ENCODE results near the gene EPGN. TPM values are rescaled to one million over a fixed set of nuclear protein-coding genes. Genes with fewer than 3 reads are reported as not detected.

Gene EPGN
- not detected for total RNA-seq

GRCh38 chr4:74308215-74308614 is at the start of gene EPGN:
Gene EPGN, plus strand, starts transcription at chr4:74308470. Its CDS starts 64 bp downstream, at chr4:74308534.
- ATAC-seq = no peak
- Mint-ChIP-seq H3K27ac (no peak within 1 kb of the TSS), H3K4me1 (ENCODE audit: low read depth) (peaks cover 6% of the 10 kb centered on the region), H3K9me3 (ENCODE audit: insufficient read depth) (no peaks in the 10 kb centered on the region), H3K36me3 (ENCODE audit: low read depth) (no peaks in the 10 kb centered on the region), H3K4me3 (no peak within 1 kb of the TSS), H3K27me3 (ENCODE audit: low read depth) (no peaks in the 10 kb centered on the region)
- CTCF ChIA-PET = interaction anchor here (0.8 to 1.7 kb wide), 3 partner anchors 79 to 119 kb away, joined by 3 to 4 read pairs (median 3); no protein-coding TSS in a partner anchor
- no peak for DNase-seq
- POLR2A ChIA-PET = no interaction called here

GRCh38 chr4:74258963-74259362 is 49.3 kb upstream of the EPGN start:
- H3K9me3 Mint-ChIP-seq (ENCODE audit: insufficient read depth) = peaks cover 3% of the 10 kb centered on the region
- H3K36me3 Mint-ChIP-seq (ENCODE audit: low read depth) = no peaks in the 10 kb centered on the region
- H3K4me3 Mint-ChIP-seq = no peak overlapping the region
- POLR2A ChIA-PET = no interaction called here
- CTCF ChIA-PET = no interaction called here
- H3K27ac Mint-ChIP-seq = no peak overlapping the region
- H3K27me3 Mint-ChIP-seq (ENCODE audit: low read depth) = no peaks in the 10 kb centered on the region
- no peak for DNase-seq
- no peaks in the 10 kb centered on the region for H3K4me1 Mint-ChIP-seq (ENCODE audit: low read depth)
- no peak for ATAC-seq

GRCh38 chr4:74260036-74260435 is 48.2 kb upstream of the EPGN start:
- H3K27ac Mint-ChIP-seq = no peak overlapping the region
- CTCF ChIA-PET = no interaction called here
- H3K4me1 Mint-ChIP-seq (ENCODE audit: low read depth) = no peaks in the 10 kb centered on the region
- no peaks in the 10 kb centered on the region for H3K9me3 Mint-ChIP-seq (ENCODE audit: insufficient read depth)
- POLR2A ChIA-PET = no interaction called here
- H3K4me3 Mint-ChIP-seq = no peak overlapping the region
- no peaks in the 10 kb centered on the region for H3K27me3 Mint-ChIP-seq (ENCODE audit: low read depth)
- DNase-seq (no peak), ATAC-seq (no peak)
- H3K36me3 Mint-ChIP-seq (ENCODE audit: low read depth) = no peaks in the 10 kb centered on the region

GRCh38 chr4:74262522-74262921 is 45.7 kb upstream of the EPGN start:
- H3K27ac Mint-ChIP-seq = no peak overlapping the region
- CTCF ChIA-PET = interaction anchor here (1.2 kb wide), 1 partner anchor 73 kb away, joined by 3 read pairs; no protein-coding TSS in a partner anchor
- DNase-seq = no peak
- H3K9me3 Mint-ChIP-seq (ENCODE audit: insufficient read depth) = no peaks in the 10 kb centered on the region
- no peaks in the 10 kb centered on the region for H3K27me3 Mint-ChIP-seq (ENCODE audit: low read depth)
- H3K36me3 Mint-ChIP-seq (ENCODE audit: low read depth) = no peaks in the 10 kb centered on the region
- peaks cover under 1% of the 10 kb centered on the region for H3K4me1 Mint-ChIP-seq (ENCODE audit: low read depth)
- POLR2A ChIA-PET = no interaction called here
- no peak for ATAC-seq
- no peak overlapping the region for H3K4me3 Mint-ChIP-seq

- ATAC-seq (no peak), DNase-seq (no peak)
- ChIA-PET POLR2A (no interaction called here), CTCF (interaction anchor here (1.2 kb wide), 1 partner anchor 74 kb away, joined by 3 read pairs; no protein-coding TSS in a partner anchor)
- H3K9me3 Mint-ChIP-seq (ENCODE audit: insufficient read depth) = no peaks in the 10 kb centered on the region
- no peaks in the 10 kb centered on the region for H3K27me3 Mint-ChIP-seq (ENCODE audit: low read depth)
- peaks cover 10% of the 10 kb centered on the region for H3K4me1 Mint-ChIP-seq (ENCODE audit: low read depth)
- no peak overlapping the region for H3K27ac Mint-ChIP-seq
- H3K4me3 Mint-ChIP-seq = no peak overlapping the region
- no peaks in the 10 kb centered on the region for H3K36me3 Mint-ChIP-seq (ENCODE audit: low read depth)
Observed at GRCh38 chr4:74263551-74263950, 44.7 kb upstream of the EPGN start.

- Mint-ChIP-seq H3K27ac (no peak overlapping the region), H3K9me3 (ENCODE audit: insufficient read depth) (no peaks in the 10 kb centered on the region), H3K4me1 (ENCODE audit: low read depth) (peaks cover 10% of the 10 kb centered on the region), H3K4me3 (no peak overlapping the region), H3K27me3 (ENCODE audit: low read depth) (no peaks in the 10 kb centered on the region), H3K36me3 (ENCODE audit: low read depth) (no peaks in the 10 kb centered on the region)
- DNase-seq (no peak), ATAC-seq (no peak)
- POLR2A ChIA-PET = interaction anchor here (0.7 kb wide), 1 partner anchor 60 kb away, joined by 3 read pairs; no protein-coding TSS in a partner anchor
- CTCF ChIA-PET = interaction anchor here (0.8 to 1.8 kb wide), 2 partner anchors 12 to 24 kb away, joined by 3 to 5 read pairs; no protein-coding TSS in a partner anchor
Observed at GRCh38 chr4:74266081-74266480, 42.2 kb upstream of the EPGN start.

GRCh38 chr4:74267998-74268606 is 40.2 kb upstream of the EPGN start:
- Mint-ChIP-seq H3K9me3 (ENCODE audit: insufficient read depth) (no peaks in the 10 kb centered on the region), H3K4me3 (no peak overlapping the region), H3K27ac (no peak overlapping the region), H3K36me3 (ENCODE audit: low read depth) (no peaks in the 10 kb centered on the region), H3K4me1 (ENCODE audit: low read depth) (peaks cover 10% of the 10 kb centered on the region), H3K27me3 (ENCODE audit: low read depth) (no peaks in the 10 kb centered on the region)
- DNase-seq = no peak
- POLR2A ChIA-PET = no interaction called here
- ATAC-seq = no peak
- CTCF ChIA-PET = interaction anchor here (1.7 kb wide), 1 partner anchor 40 kb away, joined by 5 read pairs; no protein-coding TSS in a partner anchor

GRCh38 chr4:74268643-74269042 is 39.6 kb upstream of the EPGN start:
- Mint-ChIP-seq H3K4me3 (no peak overlapping the region), H3K4me1 (ENCODE audit: low read depth) (peaks cover 10% of the 10 kb centered on the region), H3K27ac (no peak overlapping the region), H3K9me3 (ENCODE audit: insufficient read depth) (no peaks in the 10 kb centered on the region), H3K36me3 (ENCODE audit: low read depth) (no peaks in the 10 kb centered on the region), H3K27me3 (ENCODE audit: low read depth) (no peaks in the 10 kb centered on the region)
- ATAC-seq (no peak), DNase-seq (no peak)
- POLR2A ChIA-PET = no interaction called here
- CTCF ChIA-PET = no interaction called here

- POLR2A ChIA-PET = no interaction called here
- DNase-seq (no peak), ATAC-seq (no peak)
- no peaks in the 10 kb centered on the region for H3K4me1 Mint-ChIP-seq (ENCODE audit: low read depth)
- H3K9me3 Mint-ChIP-seq (ENCODE audit: insufficient read depth) = no peaks in the 10 kb centered on the region
- no peaks in the 10 kb centered on the region for H3K27me3 Mint-ChIP-seq (ENCODE audit: low read depth)
- H3K4me3 Mint-ChIP-seq = no peak overlapping the region
- no peak overlapping the region for H3K27ac Mint-ChIP-seq
- CTCF ChIA-PET = interaction anchor here (1.1 to 1.5 kb wide), 2 partner anchors 12 to 42 kb away, joined by 3 to 5 read pairs; no protein-coding TSS in a partner anchor
- no peaks in the 10 kb centered on the region for H3K36me3 Mint-ChIP-seq (ENCODE audit: low read depth)
Observed at GRCh38 chr4:74278490-74278889, 29.8 kb upstream of the EPGN start.

- Mint-ChIP-seq H3K4me3 (no peak overlapping the region), H3K9me3 (ENCODE audit: insufficient read depth) (no peaks in the 10 kb centered on the region), H3K4me1 (ENCODE audit: low read depth) (no peaks in the 10 kb centered on the region), H3K27me3 (ENCODE audit: low read depth) (no peaks in the 10 kb centered on the region), H3K27ac (no peak overlapping the region), H3K36me3 (ENCODE audit: low read depth) (no peaks in the 10 kb centered on the region)
- CTCF ChIA-PET = no interaction called here
- DNase-seq (no peak), ATAC-seq (no peak)
- POLR2A ChIA-PET = no interaction called here
Observed at GRCh38 chr4:74279716-74280115, 28.6 kb upstream of the EPGN start.

- Mint-ChIP-seq H3K4me3 (no peak overlapping the region), H3K27me3 (ENCODE audit: low read depth) (no peaks in the 10 kb centered on the region), H3K36me3 (ENCODE audit: low read depth) (no peaks in the 10 kb centered on the region), H3K27ac (no peak overlapping the region), H3K9me3 (ENCODE audit: insufficient read depth) (no peaks in the 10 kb centered on the region), H3K4me1 (ENCODE audit: low read depth) (no peaks in the 10 kb centered on the region)
- ChIA-PET CTCF (interaction anchor here (1.5 kb wide), 1 partner anchor 54 kb away, joined by 5 read pairs; no protein-coding TSS in a partner anchor), POLR2A (no interaction called here)
- DNase-seq (no peak), ATAC-seq (no peak)
Observed at GRCh38 chr4:74282926-74283325, 25.3 kb upstream of the EPGN start.

GRCh38 chr4:74283614-74284013 is 24.7 kb upstream of the EPGN start:
- Mint-ChIP-seq H3K4me1 (ENCODE audit: low read depth) (no peaks in the 10 kb centered on the region), H3K9me3 (ENCODE audit: insufficient read depth) (no peaks in the 10 kb centered on the region), H3K4me3 (no peak overlapping the region), H3K27ac (no peak overlapping the region), H3K27me3 (ENCODE audit: low read depth) (no peaks in the 10 kb centered on the region), H3K36me3 (ENCODE audit: low read depth) (no peaks in the 10 kb centered on the region)
- ATAC-seq = no peak
- CTCF ChIA-PET = interaction anchor here (1.5 kb wide), 1 partner anchor 55 kb away, joined by 5 read pairs; no protein-coding TSS in a partner anchor
- DNase-seq = no peak
- POLR2A ChIA-PET = no interaction called here
